K562 (cell line): ENCODE results near the gene TMEM214. TPM values are rescaled to one million over a fixed set of nuclear protein-coding genes. Genes with fewer than 3 reads are reported as not detected.
A peak's percentile ranks its signal among the peaks of the same experiment; 100 is the strongest.

ENCODE experiments used
- ATAC-seq: fragments of 200-7000 bp; cut with Tn5 transposase; 3 replicates; pipeline ENCODE4 v1.9.1; 2020; ENCODE audit warnings: moderate library complexity
- BruUV-seq: library from RNA; stranded (reverse); fragments of 400-500 nt; replicated peaks from 2 replicates; lab custom pipeline; 2021; lab: Mats Ljungman, UMichigan
- CTCF ChIA-PET: fragments of 300-600 bp; formaldehyde crosslinking; extraction: SDS; loops from one replicate; lab custom pipeline; 2021; ENCODE audit warnings: low intra/inter-chr PET ratio; lab: Yijun Ruan, JAX
- POLR2A ChIA-PET: fragments of 300-600, 350-650 bp; sonication (Branson Sonifier 250); formaldehyde crosslinking; extraction: SDS; loops from one replicate; lab custom pipeline; 2021; ENCODE audit warnings: antibody characterized with exemption, inconsistent platforms; lab: Yijun Ruan, JAX
- DNase-seq, 4 experiments: peaks; one replicate each; pipeline versions ENCODE4 v3.0.0 to v3.0.0-alpha.2; 2011 to 2018; ENCODE audit warnings: low spot score in 3 of 4, mixed read lengths in 3 of 4; ENCODE audit errors: extremely low read depth in 1 of 4
- FAIRE-seq: peaks from 2 replicates; lab custom pipeline; 2011; peaks lifted over from hg19 to GRCh38; lab: Jason Lieb, UNC
- H2AFZ ChIP-seq: 2 replicates; pipeline ENCODE4 v1.6.0; 2011; ENCODE audit warnings: low read depth, low read length, control low read depth, inconsistent platforms
- H3K27ac ChIP-seq: fragments of 200-600 bp; 3 replicates; pipeline ENCODE4 v1.8.0; 2011; ENCODE audit warnings: low read depth, mild to moderate bottlenecking, control low read depth, inconsistent platforms, low read length, moderate library complexity, mixed read lengths; ENCODE audit errors: extremely low read depth
- H3K27me3 ChIP-seq, 2 experiments: fragments of 300-600 bp in 1 of 2; 2 replicates in 1 of 2; 3 replicates in 1 of 2; pipeline versions ENCODE4 v1.6.0 to v1.8.0; 2011; ENCODE audit warnings: inconsistent platforms in 2 of 2, low read length in 2 of 2, mild to moderate bottlenecking in 1 of 2, mixed read lengths in 1 of 2, moderate library complexity in 1 of 2; ENCODE audit not compliant: control insufficient read depth in 2 of 2, insufficient read depth in 2 of 2
- H3K36me3 ChIP-seq: fragments of 300-600 bp; 3 replicates; pipeline ENCODE4 v1.8.0; 2011; ENCODE audit warnings: mild to moderate bottlenecking, low read length, inconsistent platforms; ENCODE audit not compliant: control insufficient read depth, insufficient read depth
- H3K4me1 ChIP-seq, 2 experiments: fragments of 200-600 bp in 1 of 2; replicated peaks in 1 of 2; 2 replicates in 1 of 2; 3 replicates in 1 of 2; pipeline versions ENCODE4 v1.5.1 to v1.8.0; 2011; ENCODE audit warnings: inconsistent platforms in 2 of 2, low read length in 2 of 2, mild to moderate bottlenecking in 1 of 2, mixed read lengths in 1 of 2, moderate library complexity in 1 of 2; ENCODE audit not compliant: control insufficient read depth in 2 of 2, insufficient read depth in 2 of 2
- H3K4me2 ChIP-seq: 2 replicates; pipeline ENCODE4 v1.6.1; 2011; ENCODE audit warnings: low read length, control low read depth, inconsistent platforms, mixed read lengths; ENCODE audit not compliant: insufficient read depth
- H3K4me3 ChIP-seq: fragments of 200-600 bp; sonication (generic), shearing (Covaris generic); 2 replicates; pipeline ENCODE4 v1.5.1; 2016; ENCODE audit warnings: control low read depth, inconsistent platforms
- H3K79me2 ChIP-seq: fragments of 200-600 bp; 3 replicates; pipeline ENCODE4 v1.8.0; 2011; ENCODE audit warnings: low read length, inconsistent platforms; ENCODE audit not compliant: control insufficient read depth, insufficient read depth
- H3K9ac ChIP-seq, 2 experiments: 2 replicates each; pipeline versions ENCODE4 v1.6.0 to v1.6.1; 2011; ENCODE audit warnings: low read depth in 2 of 2, low read length in 2 of 2, control low read depth in 1 of 2, inconsistent platforms in 1 of 2, mild to moderate bottlenecking in 1 of 2, mixed read lengths in 1 of 2; ENCODE audit not compliant: insufficient read depth in 1 of 2
- H3K9me1 ChIP-seq: one replicate; pipeline ENCODE4 v1.6.0; 2011; ENCODE audit warnings: inconsistent platforms, mild to moderate bottlenecking, low read length, moderate library complexity; ENCODE audit not compliant: control insufficient read depth, insufficient read depth
- H3K9me3 ChIP-seq: replicated peaks from 2 replicates; pipeline ENCODE4 v1.5.1; 2011; ENCODE audit warnings: low read depth, low read length, inconsistent platforms; ENCODE audit not compliant: control insufficient read depth, insufficient read depth
- H4K20me1 ChIP-seq: replicated peaks from 2 replicates; pipeline ENCODE4 v1.6.1; 2011; ENCODE audit warnings: low read length, inconsistent platforms, mixed read lengths; ENCODE audit not compliant: control insufficient read depth, insufficient read depth
- CBFA2T3 ChIP-seq: fragments of 450-650 bp; IDR thresholded peaks from 2 replicates; pipeline ENCODE4 v1.6.1; 2017
- EZH2 ChIP-seq: IDR thresholded peaks from 2 replicates; pipeline ENCODE4 v1.6.1; 2012; ENCODE audit warnings: low read depth, mild to moderate bottlenecking, inconsistent platforms, low read length, borderline replicate concordance
- JUNB ChIP-seq: fragments of 450-650 bp; formaldehyde crosslinking; conservative IDR thresholded peaks from 2 replicates; pipeline ENCODE4 v1.4.0; 2020; ENCODE audit warnings: mild to moderate bottlenecking
- KDM5B ChIP-seq: fragments of 200-600 bp; sonication (generic); IDR thresholded peaks from 2 replicates; pipeline ENCODE4 v1.6.1; 2012; ENCODE audit warnings: low read depth, mild to moderate bottlenecking, moderate library complexity, low read length, control low read depth, inconsistent platforms; ENCODE audit not compliant: insufficient replicate concordance
- KLF1 ChIP-seq: fragments of 450-650 bp; IDR thresholded peaks from 2 replicates; pipeline ENCODE4 v1.6.1; 2016; ENCODE audit warnings: missing genetic modification characterization, missing compliant biosample characterization
- MTF1 ChIP-seq: fragments of 250-450 bp; sonication (Bioruptor Pico); IDR thresholded peaks from 2 replicates; pipeline ENCODE4 v1.9.0; 2021; ENCODE audit warnings: moderate library complexity, mild to moderate bottlenecking, inconsistent platforms, borderline replicate concordance
- NFE2L1 ChIP-seq: fragments of 450-650 bp; IDR thresholded peaks from 2 replicates; pipeline ENCODE4 v1.6.1; 2016; ENCODE audit warnings: missing genetic modification characterization, low read depth, mild to moderate bottlenecking, missing compliant biosample characterization, moderate library complexity, borderline replicate concordance
- PTRF ChIP-seq: fragments of 450-650 bp; IDR thresholded peaks from 2 replicates; pipeline ENCODE4 v1.6.1; 2016; ENCODE audit warnings: mild to moderate bottlenecking, missing genetic modification characterization, missing compliant biosample characterization
- TFAM ChIP-seq: fragments of 250-450 bp; sonication (Bioruptor Pico); conservative IDR thresholded peaks from 2 replicates; pipeline ENCODE4 v1.5.0; 2021; ENCODE audit warnings: mild to moderate bottlenecking, moderate library complexity
- ZBED1 ChIP-seq: IDR thresholded peaks from 2 replicates; pipeline ENCODE4 v1.6.1; 2014
- ZNF121 ChIP-seq: sonication (generic); formaldehyde crosslinking; conservative IDR thresholded peaks from 2 replicates; pipeline ENCODE4 v1.8.0; 2022; ENCODE audit warnings: missing genetic modification reagents
- WGBS: fragments of 100-300 bp; shearing (Covaris generic); methylation state at CpG from one replicate; pipeline ENCODE4 v1.1.6; 2016; ENCODE audit warnings: low coverage, mixed read lengths; ENCODE audit not compliant: insufficient coverage; ENCODE audit errors: missing lambda C conversion rate; 5-methylcytosine and 5-hydroxymethylcytosine counted together
- in situ Hi-C: fragments of 300-500 bp; cut with MboI; formaldehyde crosslinking; loops from 4 replicates; pipeline ENCODE4 v1.15.0; 2018; ENCODE audit warnings: inconsistent platforms, mixed read lengths
- intact Hi-C: fragments of 100-400 bp; cut with micrococcal nuclease; formaldehyde crosslinking; loops from 2 replicates; pipeline ENCODE4 v1.14.2; 2022
- polyA plus RNA-seq, 8 experiments: library from polyadenylated mRNA; depleted of rRNA in 4 of 8; stranded (reverse) in 5 of 8; unstranded in 3 of 8; fragments of >200 nt; fragmentation: Nextera tagmentation in 2 of 8; fragmentation: Illumina TruSeq in 1 of 8; extraction: Ambion mirVana in 2 of 8; extraction: Trizol in 1 of 8; gene quantifications; 2 replicates each; pipeline versions ENCODE4 v1.2.1 to v1.2.3, GENCODE V29; 2011 to 2014; ENCODE audit warnings: inconsistent platforms in 1 of 8, missing spikeins in 1 of 8
- total RNA-seq, 7 experiments: library from RNA; depleted of rRNA in 6 of 7; stranded (reverse); fragments of >200 nt in 6 of 7; fragmentation: Illumina TruSeq in 2 of 7; extraction: Trizol in 2 of 7; gene quantifications; 2 replicates each; pipeline versions ENCODE4 v1.2.1 to v1.2.3, GENCODE V29; 2011 to 2021; ENCODE audit warnings: low replicate concordance in 1 of 7
- TF ChIP-seq, protein P1 (sequence below): fragments of 450-650 bp; formaldehyde crosslinking; IDR thresholded peaks from 2 replicates; pipeline ENCODE4 v1.4.0; 2020; ENCODE audit warnings: mild to moderate bottlenecking, moderate library complexity
- TF ChIP-seq, protein P2 (sequence below): sonication (generic); IDR thresholded peaks from 2 replicates; pipeline ENCODE4 v1.6.1; 2016

Gene TMEM214
- total and polyA plus RNA-seq, 9 of the 15 experiments (the other 6 are each of a cell fraction or from before 2014, with no cell fraction given): 11.4 to 81.4 (median 44.1) TPM

GRCh38 chr2:27086724-27087593, 54.2 kb downstream of the TMEM214 start, which contains the start of gene KHK:
Gene KHK, plus strand, starts transcription at chr2:27086772. Its CDS starts 488 bp downstream, at chr2:27087260.
- H3K27ac ChIP-seq: peak within 1 kb of the TSS; percentile 85
- peaks cover 48 to 66% of the 10 kb centered on the region in 2 experiments for H3K4me1 ChIP-seq
- peak within 1 kb of the TSS; percentile 93 for H2AFZ ChIP-seq
- no peaks in the 10 kb centered on the region for H3K27me3 ChIP-seq
- peak; percentile 42 to 76 (median 60) for DNase-seq
- H3K9me3 ChIP-seq: no peaks in the 10 kb centered on the region
- intact Hi-C loops (loop anchor here (1.0 kb wide), 1 partner anchor 67 kb away; no protein-coding TSS in a partner anchor), in situ Hi-C loops (loop anchor here (5.0 kb wide), 1 partner anchor 125 kb away; no protein-coding TSS in a partner anchor)
- WGBS: 19% methylated on average over 36 of the region's 54 CpGs
- peak; percentile 71 for FAIRE-seq
- peak within 1 kb of the TSS; percentile 81 to 95 for H3K9ac ChIP-seq
- H3K4me3 ChIP-seq: peak within 1 kb of the TSS; percentile 57
- H3K36me3 ChIP-seq: no peaks in the 10 kb centered on the region
- no peaks in the 10 kb centered on the region for H4K20me1 ChIP-seq
- BruUV-seq: TSS peak; percentile 51
- ChIA-PET CTCF (interaction anchor here (0.8 to 2.5 kb wide), 6 partner anchors 35 to 217 kb away, joined by 3 to 22 read pairs (median 4); no protein-coding TSS in a partner anchor), POLR2A (interaction anchor here (0.5 to 2.1 kb wide), 10 partner anchors 10 to 293 kb away, joined by 3 to 5 read pairs (median 3); no protein-coding TSS in a partner anchor)
- no peaks in the 10 kb centered on the region for H3K9me1 ChIP-seq
- peak within 1 kb of the TSS; percentile 89 for H3K4me2 ChIP-seq
- peak; percentile 4; the same call in 2 of the 3 replicates for ATAC-seq
- H3K79me2 ChIP-seq: peaks cover 10% of the 10 kb centered on the region; the same call in 1 of the 3 replicates
- no peak for TF ChIP-seq PTRF (tag)
- TF ChIP-seq KDM5B: no peak
- no peak for TF ChIP-seq ZNF121 (CRISPR knock-in tag)
- TF ChIP-seq, protein P1, sequence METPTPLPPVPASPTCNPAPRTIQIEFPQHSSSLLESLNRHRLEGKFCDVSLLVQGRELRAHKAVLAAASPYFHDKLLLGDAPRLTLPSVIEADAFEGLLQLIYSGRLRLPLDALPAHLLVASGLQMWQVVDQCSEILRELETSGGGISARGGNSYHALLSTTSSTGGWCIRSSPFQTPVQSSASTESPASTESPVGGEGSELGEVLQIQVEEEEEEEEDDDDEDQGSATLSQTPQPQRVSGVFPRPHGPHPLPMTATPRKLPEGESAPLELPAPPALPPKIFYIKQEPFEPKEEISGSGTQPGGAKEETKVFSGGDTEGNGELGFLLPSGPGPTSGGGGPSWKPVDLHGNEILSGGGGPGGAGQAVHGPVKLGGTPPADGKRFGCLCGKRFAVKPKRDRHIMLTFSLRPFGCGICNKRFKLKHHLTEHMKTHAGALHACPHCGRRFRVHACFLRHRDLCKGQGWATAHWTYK (CRISPR knock-in tag): no peak
- TF ChIP-seq NFE2L1: no peak
- no peak for TF ChIP-seq TFAM (CRISPR knock-in tag)
- TF ChIP-seq ZBED1: no peak
- TF ChIP-seq, protein P2, sequence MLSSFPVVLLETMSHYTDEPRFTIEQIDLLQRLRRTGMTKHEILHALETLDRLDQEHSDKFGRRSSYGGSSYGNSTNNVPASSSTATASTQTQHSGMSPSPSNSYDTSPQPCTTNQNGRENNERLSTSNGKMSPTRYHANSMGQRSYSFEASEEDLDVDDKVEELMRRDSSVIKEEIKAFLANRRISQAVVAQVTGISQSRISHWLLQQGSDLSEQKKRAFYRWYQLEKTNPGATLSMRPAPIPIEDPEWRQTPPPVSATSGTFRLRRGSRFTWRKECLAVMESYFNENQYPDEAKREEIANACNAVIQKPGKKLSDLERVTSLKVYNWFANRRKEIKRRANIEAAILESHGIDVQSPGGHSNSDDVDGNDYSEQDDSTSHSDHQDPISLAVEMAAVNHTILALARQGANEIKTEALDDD: no peak
- 0 out of 2 replicates have a peak, but pooled peaks have one; percentile 8 for TF ChIP-seq CBFA2T3
- no peak for TF ChIP-seq MTF1
- no peak for TF ChIP-seq JUNB
- no peak for TF ChIP-seq KLF1 (tag)
- no peak for TF ChIP-seq EZH2
